B cell (primary cell): Measurements from ENCODE around the gene KIF3A.

Source experiments
- CTCF ChIP-seq: fragments of 200-600 bp; IDR thresholded peaks from one replicate; pipeline ENCODE4 v1.8.0; 2022; ENCODE audit warnings: antibody characterized with exemption, mild to moderate bottlenecking
- EZH2 ChIP-seq: IDR thresholded peaks from 2 replicates; pipeline ENCODE4 v1.6.1; 2012; ENCODE audit warnings: borderline replicate concordance, low read depth, mild to moderate bottlenecking, moderate library complexity, low read length; ENCODE audit not compliant: insufficient read depth, poor library complexity, severe bottlenecking

GRCh38 chr5:132751444-132751843 is 14.1 kb upstream of the KIF3A start:
- no peak for TF ChIP-seq EZH2
- TF ChIP-seq CTCF = no peak
